SH-SY5Y (cell line): ENCODE data around the gene ADRB2.

Source experiments
- GATA2 ChIP-seq: IDR thresholded peaks from 2 replicates; pipeline ENCODE4 v1.6.1; 2011; ENCODE audit warnings: mild to moderate bottlenecking, low read depth, low read length
- GATA3 ChIP-seq: IDR thresholded peaks from 2 replicates; pipeline ENCODE4 v1.6.1; 2011; ENCODE audit warnings: low read depth, mild to moderate bottlenecking, low read length, moderate library complexity

Gene ADRB2

GRCh38 chr5:148794729-148795561 lies 31.5 kb upstream of the ADRB2 start:
- TF ChIP-seq GATA3 = no peak
- TF ChIP-seq GATA2 = no peak

- TF ChIP-seq GATA2 (no peak), GATA3 (no peak)
These were observed 29.5 kb upstream of the ADRB2 start for GRCh38 chr5:148796936-148797335.

GRCh38 chr5:148798786-148799185 lies 27.6 kb upstream of the ADRB2 start:
- no peak for TF ChIP-seq GATA3

- TF ChIP-seq GATA3 (no peak), GATA2 (no peak)
These were observed 26.5 kb upstream of the ADRB2 start for GRCh38 chr5:148799737-148800527.

GRCh38 chr5:148801682-148802276 lies 24.6 kb upstream of the ADRB2 start:
- TF ChIP-seq GATA2 = no peak
- no peak for TF ChIP-seq GATA3

- TF ChIP-seq GATA3 = no peak
- no peak for TF ChIP-seq GATA2
These were observed 22.0 kb upstream of the ADRB2 start for GRCh38 chr5:148804393-148804792.

GRCh38 chr5:148805326-148806290 lies 20.8 kb upstream of the ADRB2 start:
- no peak for TF ChIP-seq GATA2
- TF ChIP-seq GATA3 = no peak

GRCh38 chr5:148806520-148806931 lies 19.9 kb upstream of the ADRB2 start:
- TF ChIP-seq GATA2 (no peak), GATA3 (no peak)

- TF ChIP-seq GATA3 = no peak
- no peak for TF ChIP-seq GATA2
These were observed 18.6 kb upstream of the ADRB2 start for GRCh38 chr5:148807851-148808250.

- TF ChIP-seq GATA3 (no peak), GATA2 (no peak)
These were observed 17.4 kb upstream of the ADRB2 start for GRCh38 chr5:148808864-148809642.

GRCh38 chr5:148809781-148810524 lies 16.5 kb upstream of the ADRB2 start:
- no peak for TF ChIP-seq GATA2
- TF ChIP-seq GATA3 = no peak

GRCh38 chr5:148810823-148811222 lies 15.6 kb upstream of the ADRB2 start:
- TF ChIP-seq GATA2 = no peak
- no peak for TF ChIP-seq GATA3
